SK-N-SH (cell line): ENCODE data around the gene CNFN.

Source experiments
- ELF1 ChIP-seq: IDR thresholded peaks from 2 replicates; pipeline ENCODE4 v1.4.0; 2012
- POLR2AphosphoS5 ChIP-seq: IDR thresholded peaks from 2 replicates; pipeline ENCODE4 v1.6.1; 2012; ENCODE audit warnings: low read depth, low read length
- RCOR1 ChIP-seq: fragments of 150-350 bp; IDR thresholded peaks from 2 replicates; pipeline ENCODE4 v1.6.1; 2017; ENCODE audit warnings: antibody characterized with exemption, low read length
- TEAD4 ChIP-seq: IDR thresholded peaks from 2 replicates; pipeline ENCODE4 v1.4.0; 2012; ENCODE audit warnings: mild to moderate bottlenecking, borderline replicate concordance; ENCODE audit not compliant: insufficient read depth
- TF ChIP-seq, protein P1 (sequence below): fragments of 200-600 bp; sonication (generic); IDR thresholded peaks from 2 replicates; pipeline ENCODE4 v1.6.1; 2017; ENCODE audit warnings: antibody characterized with exemption, mild to moderate bottlenecking, moderate library complexity

DNA sequence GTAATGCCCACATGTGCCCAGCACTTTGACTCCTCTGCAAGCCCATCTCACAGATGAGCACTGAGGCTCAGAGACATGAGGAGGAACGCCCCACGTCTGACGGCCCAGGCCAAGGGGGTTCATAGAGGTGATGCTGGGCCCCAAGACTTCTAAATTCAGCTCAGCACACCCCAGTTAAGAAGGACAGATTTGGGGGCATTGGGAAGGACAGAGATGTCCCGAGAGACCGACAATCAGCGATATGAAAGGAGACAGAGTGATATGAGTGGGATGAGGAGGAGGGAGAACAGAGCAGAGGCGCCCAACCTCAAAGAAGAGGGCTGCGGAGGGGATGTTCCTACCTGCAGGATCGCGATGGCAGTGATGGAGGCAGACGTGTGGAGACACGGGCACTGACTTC is at the start of gene CNFN:
- TF ChIP-seq RCOR1 (no peak), ELF1 (no peak), TEAD4 (no peak), POLR2AphosphoS5 (no peak)
- TF ChIP-seq, protein P1, sequence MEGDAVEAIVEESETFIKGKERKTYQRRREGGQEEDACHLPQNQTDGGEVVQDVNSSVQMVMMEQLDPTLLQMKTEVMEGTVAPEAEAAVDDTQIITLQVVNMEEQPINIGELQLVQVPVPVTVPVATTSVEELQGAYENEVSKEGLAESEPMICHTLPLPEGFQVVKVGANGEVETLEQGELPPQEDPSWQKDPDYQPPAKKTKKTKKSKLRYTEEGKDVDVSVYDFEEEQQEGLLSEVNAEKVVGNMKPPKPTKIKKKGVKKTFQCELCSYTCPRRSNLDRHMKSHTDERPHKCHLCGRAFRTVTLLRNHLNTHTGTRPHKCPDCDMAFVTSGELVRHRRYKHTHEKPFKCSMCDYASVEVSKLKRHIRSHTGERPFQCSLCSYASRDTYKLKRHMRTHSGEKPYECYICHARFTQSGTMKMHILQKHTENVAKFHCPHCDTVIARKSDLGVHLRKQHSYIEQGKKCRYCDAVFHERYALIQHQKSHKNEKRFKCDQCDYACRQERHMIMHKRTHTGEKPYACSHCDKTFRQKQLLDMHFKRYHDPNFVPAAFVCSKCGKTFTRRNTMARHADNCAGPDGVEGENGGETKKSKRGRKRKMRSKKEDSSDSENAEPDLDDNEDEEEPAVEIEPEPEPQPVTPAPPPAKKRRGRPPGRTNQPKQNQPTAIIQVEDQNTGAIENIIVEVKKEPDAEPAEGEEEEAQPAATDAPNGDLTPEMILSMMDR, result no peak
